ENCODE results near the gene INPP5A. TPM values are rescaled to one million over a fixed set of nuclear protein-coding genes. Genes with fewer than 3 reads are reported as not detected.

The INPP5A gene
- total RNA-seq, 1 experiment from 2014 or later, result 22.6 TPM

DNA sequence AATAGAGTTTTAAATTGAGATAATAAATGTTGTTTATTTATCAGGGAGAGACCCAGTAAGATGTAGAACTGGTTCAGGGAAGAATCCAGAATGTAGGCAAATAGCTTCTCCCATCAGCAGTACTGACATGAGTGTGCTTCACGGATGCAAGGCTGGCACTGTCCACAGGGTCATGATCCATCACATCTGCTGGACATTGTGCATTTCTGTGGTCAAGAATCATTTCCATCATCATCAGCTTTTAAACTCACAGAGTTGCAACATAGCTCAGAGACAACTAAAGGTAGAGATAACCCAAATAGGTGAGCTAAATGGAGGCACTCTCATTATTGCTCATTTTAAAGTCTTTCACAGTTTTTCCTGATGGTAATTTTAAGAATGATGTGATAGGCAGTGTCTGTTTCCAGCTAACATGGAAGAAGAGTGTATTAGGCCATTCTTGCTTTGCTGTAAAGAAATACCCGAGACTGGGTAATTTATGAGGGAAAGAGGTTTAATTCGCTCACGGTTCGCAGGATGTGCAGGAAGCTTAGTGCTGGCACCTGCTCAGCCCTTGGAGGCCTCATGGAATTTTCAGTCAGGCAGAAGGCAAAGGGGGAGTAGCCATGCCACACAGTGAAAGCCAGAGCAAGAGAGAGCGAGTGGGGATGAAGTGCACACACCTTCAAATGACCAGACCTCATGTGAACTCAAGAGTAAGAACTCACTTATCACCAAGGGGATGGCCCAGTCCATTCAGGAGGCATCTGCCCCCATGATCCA, 80.8 kb downstream of the INPP5A start:
- DNase-seq (no peak), ATAC-seq (no peak)
- ChIA-PET CTCF (no interaction called here), POLR2A (ENCODE audit: unreplicated experiment) (no interaction called here)
- H3K4me3 ChIP-seq (ENCODE audit: low read length), result no peak overlapping the region
- no TSS peak for BruUV-seq (replicated peaks)
- H3K79me2 ChIP-seq (ENCODE audit: low read length), result no peaks in the 10 kb centered on the region
- H3K9me2 ChIP-seq (replicated peaks; ENCODE audit: low read length), result no peaks in the 10 kb centered on the region
- H3K27me3 ChIP-seq (ENCODE audit: low read length), result no peaks in the 10 kb centered on the region
- no peaks in the 10 kb centered on the region for H4K20me1 ChIP-seq (ENCODE audit: low read length)
- intact Hi-C loops (cut with micrococcal nuclease), result no loop called here
- no peak overlapping the region for H3K27ac ChIP-seq (ENCODE audit: low read length)
- no peaks in the 10 kb centered on the region for H3F3A ChIP-seq (ENCODE audit: low read length, unreplicated experiment)
- H3K4me2 ChIP-seq (ENCODE audit: low read length), result no peak overlapping the region
- TF ChIP-seq EZH2phosphoT487 (IDR thresholded peaks at IDR 0.05; ENCODE audit: borderline replicate concordance, low read length), result no peak
- no peak for TF ChIP-seq EZH2 (IDR thresholded peaks at IDR 0.05; ENCODE audit: low read length, unreplicated experiment)
- TF ChIP-seq, protein P1, sequence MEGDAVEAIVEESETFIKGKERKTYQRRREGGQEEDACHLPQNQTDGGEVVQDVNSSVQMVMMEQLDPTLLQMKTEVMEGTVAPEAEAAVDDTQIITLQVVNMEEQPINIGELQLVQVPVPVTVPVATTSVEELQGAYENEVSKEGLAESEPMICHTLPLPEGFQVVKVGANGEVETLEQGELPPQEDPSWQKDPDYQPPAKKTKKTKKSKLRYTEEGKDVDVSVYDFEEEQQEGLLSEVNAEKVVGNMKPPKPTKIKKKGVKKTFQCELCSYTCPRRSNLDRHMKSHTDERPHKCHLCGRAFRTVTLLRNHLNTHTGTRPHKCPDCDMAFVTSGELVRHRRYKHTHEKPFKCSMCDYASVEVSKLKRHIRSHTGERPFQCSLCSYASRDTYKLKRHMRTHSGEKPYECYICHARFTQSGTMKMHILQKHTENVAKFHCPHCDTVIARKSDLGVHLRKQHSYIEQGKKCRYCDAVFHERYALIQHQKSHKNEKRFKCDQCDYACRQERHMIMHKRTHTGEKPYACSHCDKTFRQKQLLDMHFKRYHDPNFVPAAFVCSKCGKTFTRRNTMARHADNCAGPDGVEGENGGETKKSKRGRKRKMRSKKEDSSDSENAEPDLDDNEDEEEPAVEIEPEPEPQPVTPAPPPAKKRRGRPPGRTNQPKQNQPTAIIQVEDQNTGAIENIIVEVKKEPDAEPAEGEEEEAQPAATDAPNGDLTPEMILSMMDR (conservative IDR thresholded peaks at IDR 0.05; ENCODE audit: low read depth, low read length), result no peak
- no peak overlapping the region for H3K9ac ChIP-seq (ENCODE audit: low read length)
- H3K36me3 ChIP-seq (ENCODE audit: low read depth, low read length), result peaks cover 3% of the 10 kb centered on the region; the same call in 1 of the 2 replicates
- no peaks in the 10 kb centered on the region for H3K4me1 ChIP-seq (ENCODE audit: insufficient read depth, low read length)
- 0 out of 2 replicates have a peak, but pooled peaks cover 4% of the 10 kb centered on the region for H3K9me3 ChIP-seq (ENCODE audit: low read length)
- no peak overlapping the region for H2AFZ ChIP-seq (ENCODE audit: low read length)

DNA sequence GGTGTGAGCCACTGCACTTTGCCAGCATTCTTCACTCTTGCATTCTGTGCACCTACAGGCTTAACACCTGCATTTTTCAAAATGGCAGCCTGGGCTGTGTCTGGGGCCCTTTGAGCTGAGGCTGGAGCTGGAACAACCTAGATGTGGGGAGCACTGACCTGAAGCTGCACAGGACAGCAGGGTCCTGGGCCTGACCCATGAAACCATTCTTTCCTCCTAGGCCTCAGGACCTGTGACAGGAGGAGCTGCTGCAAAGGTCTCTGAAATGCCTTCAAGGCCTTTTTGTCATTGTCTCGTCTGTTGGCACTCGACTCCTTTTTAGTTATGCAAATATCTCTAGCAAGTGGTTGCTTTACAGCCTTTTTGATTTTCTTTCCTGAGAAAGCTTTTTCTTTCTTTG, 82.3 kb downstream of the INPP5A start:
- TF ChIP-seq, protein P1 (conservative IDR thresholded peaks at IDR 0.05; ENCODE audit: low read depth, low read length), result no peak
- TF ChIP-seq EZH2 (IDR thresholded peaks at IDR 0.05; ENCODE audit: low read length, unreplicated experiment), result no peak
- TF ChIP-seq EZH2phosphoT487 (IDR thresholded peaks at IDR 0.05; ENCODE audit: borderline replicate concordance, low read length), result no peak
- ATAC-seq (no peak), DNase-seq (no peak)
- ChIA-PET POLR2A (ENCODE audit: unreplicated experiment) (no interaction called here), CTCF (no interaction called here)
- no peak overlapping the region for H3K4me2 ChIP-seq (ENCODE audit: low read length)
- H3K27ac ChIP-seq (ENCODE audit: low read length), result no peak overlapping the region
- no peaks in the 10 kb centered on the region for H4K20me1 ChIP-seq (ENCODE audit: low read length)
- intact Hi-C loops (cut with micrococcal nuclease), result no loop called here
- H3K79me2 ChIP-seq (ENCODE audit: low read length), result no peaks in the 10 kb centered on the region
- 0 out of 2 replicates have a peak, but pooled peaks cover 4% of the 10 kb centered on the region for H3K9me3 ChIP-seq (ENCODE audit: low read length)
- no TSS peak for BruUV-seq (replicated peaks)
- H2AFZ ChIP-seq (ENCODE audit: low read length), result no peak overlapping the region
- no peaks in the 10 kb centered on the region for H3K9me2 ChIP-seq (replicated peaks; ENCODE audit: low read length)
- no peak overlapping the region for H3K9ac ChIP-seq (ENCODE audit: low read length)
- no peaks in the 10 kb centered on the region for H3F3A ChIP-seq (ENCODE audit: low read length, unreplicated experiment)
- H3K4me1 ChIP-seq (ENCODE audit: insufficient read depth, low read length), result no peaks in the 10 kb centered on the region
- H3K36me3 ChIP-seq (ENCODE audit: low read depth, low read length), result peaks cover 3% of the 10 kb centered on the region; the same call in 1 of the 2 replicates
- no peak overlapping the region for H3K4me3 ChIP-seq (ENCODE audit: low read length)
- no peaks in the 10 kb centered on the region for H3K27me3 ChIP-seq (ENCODE audit: low read length)

Measured in PC-3 (cell line).